ENCODE results near the gene PODXL. TPM values are rescaled to one million over a fixed set of nuclear protein-coding genes. Genes with fewer than 3 reads are reported as not detected.

Gene PODXL
- total and polyA plus RNA-seq, 11 donors: 30.9 to 230 (median 71.8) TPM

- Histone ChIP-seq H3K9me3 (no peaks in the 10 kb centered on the region), H3K27ac (peak overlapping the region in 1 of 12 donors; percentile 9), H3K4me3 (no peak overlapping the region), H3K36me3 (peaks cover 0 to 58% (median 35%) of the 10 kb centered on the region in 9 donors), H3K27me3 (no peaks in the 10 kb centered on the region), H3K4me1 (peaks cover 0 to 60% (median 45%) of the 10 kb centered on the region in 12 donors)
- 93 to 96% (median 95%) methylated on average over 8 of the region's 8 CpGs for WGBS, 4 donors
- no peak for ATAC-seq
- no peak for DNase-seq
- intact Hi-C loops (cut with DNase I): loop anchor here (2.0 to 10.0 kb wide), 9 partner anchors 31 to 145 kb away; partner anchors contain the start of gene PODXL (in 2 of the 10)
- TF ChIP-seq CTCF (IDR thresholded peaks at IDR 0.05): no peak
- TF ChIP-seq POLR2A (IDR thresholded peaks at IDR 0.05): no peak
Observed at GRCh38 chr7:131509781-131510180, 46.6 kb downstream of the PODXL start.

GRCh38 chr7:131508754-131509486, 47.5 kb downstream of the PODXL start:
- TF ChIP-seq POLR2A (IDR thresholded peaks at IDR 0.05) (no peak), CTCF (IDR thresholded peaks at IDR 0.05) (no peak)
- WGBS, 4 donors: 68 to 84% (median 74%) methylated on average over 10 of the region's 10 CpGs
- Histone ChIP-seq H3K9me3 (no peaks in the 10 kb centered on the region), H3K36me3 (peaks cover 0 to 66% (median 43%) of the 10 kb centered on the region in 9 donors), H3K4me3 (no peak overlapping the region), H3K27me3 (no peaks in the 10 kb centered on the region), H3K4me1 (peaks cover 2 to 60% (median 44%) of the 10 kb centered on the region in 12 donors), H3K27ac (peak overlapping the region in 4 of 12 donors; percentile 9 to 22 (median 20))
- no peak for ATAC-seq
- no peak for DNase-seq
- intact Hi-C loops (cut with DNase I): loop anchor here (1.0 to 10.0 kb wide), 9 partner anchors 32 to 146 kb away; partner anchors contain the start of gene PODXL (in 1 of the 10)

GRCh38 chr7:131507592-131508331, 48.7 kb downstream of the PODXL start:
- Histone ChIP-seq H3K9me3 (no peaks in the 10 kb centered on the region), H3K27me3 (no peaks in the 10 kb centered on the region), H3K4me1 (peaks cover 10 to 63% (median 45%) of the 10 kb centered on the region in 12 donors), H3K4me3 (peak overlapping the region in 3 of 12 donors; percentile 10 to 19 (median 10)), H3K36me3 (peaks cover 0 to 76% (median 44%) of the 10 kb centered on the region in 9 donors), H3K27ac (peak overlapping the region in 6 of 12 donors; percentile 21 to 59 (median 27))
- intact Hi-C loops (cut with DNase I): loop anchor here (1.0 to 10.0 kb wide), 9 partner anchors 33 to 148 kb away; partner anchors contain the start of gene PODXL (in 1 of the 10)
- 17 to 23% (median 19%) methylated on average over 12 to 14 of the region's 14 CpGs for WGBS, 4 donors
- TF ChIP-seq POLR2A (IDR thresholded peaks at IDR 0.05): no peak
- TF ChIP-seq CTCF (IDR thresholded peaks at IDR 0.05): peak; percentile 90 to 98 (median 94)
- DNase-seq (peak; percentile 82 to 92 (median 84)), ATAC-seq (peak; percentile 54 to 72 (median 66))

Data from heart left ventricle (tissue), 16 donors.